ENCODE results near the gene SPEF2. TPM values are rescaled to one million over a fixed set of nuclear protein-coding genes. Genes with fewer than 3 reads are reported as not detected.
A peak's percentile ranks its signal among the peaks of the same experiment; 100 is the strongest.

SPEF2 gene
- total RNA-seq, 1 donor from 2014 or later = 3.4 TPM

GRCh38 chr5:35862126-35862525 is 244.5 kb downstream of the SPEF2 start:
- TF ChIP-seq CTCF (IDR thresholded peaks at IDR 0.05; ENCODE audit: insufficient read depth, low read depth, low read length) = no peak
- TF ChIP-seq EZH2 (IDR thresholded peaks at IDR 0.05; ENCODE audit: insufficient read depth, low read length) = no peak
- Histone ChIP-seq H3K4me1 (ENCODE audit: insufficient read depth, low read length) (peaks cover 32% of the 10 kb centered on the region), H3K27me3 (ENCODE audit: insufficient read depth, low read length) (no peaks in the 10 kb centered on the region), H3K79me2 (ENCODE audit: insufficient read depth, low read length) (no peaks in the 10 kb centered on the region), H3K36me3 (ENCODE audit: insufficient read depth, low read length) (no peaks in the 10 kb centered on the region), H3K27ac (ENCODE audit: low read depth, low read length) (no peak overlapping the region), H4K20me1 (ENCODE audit: insufficient read depth, low read length) (no peaks in the 10 kb centered on the region), H3K4me3 (ENCODE audit: insufficient read depth, low read depth, low read length) (no peak overlapping the region), H3K9ac (ENCODE audit: low read length) (no peak overlapping the region), H3K9me3 (ENCODE audit: insufficient read depth, low read depth, low read length) (no peaks in the 10 kb centered on the region), H3K4me2 (ENCODE audit: low read length) (peak overlapping the region; percentile 8), H2AFZ (ENCODE audit: low read depth, low read length) (no peak overlapping the region)
- Mint-ChIP-seq H3K4me1 (ENCODE audit: low read depth, unreplicated experiment) (peaks cover 33% of the 10 kb centered on the region), H3K36me3 (ENCODE audit: low read depth, unreplicated experiment) (peaks cover 6% of the 10 kb centered on the region), H3K4me3 (ENCODE audit: unreplicated experiment) (no peak overlapping the region), H3K27ac (ENCODE audit: unreplicated experiment) (no peak overlapping the region), H3K9me3 (ENCODE audit: unreplicated experiment) (no peaks in the 10 kb centered on the region), H3K27me3 (ENCODE audit: low read depth, unreplicated experiment) (no peaks in the 10 kb centered on the region)
- FAIRE-seq = no peak
- no peak for DNase-seq (ENCODE audit: low read depth)

GRCh38 chr5:35863159-35863558 is 245.5 kb downstream of the SPEF2 start:
- TF ChIP-seq EZH2 (IDR thresholded peaks at IDR 0.05; ENCODE audit: insufficient read depth, low read length) (no peak), CTCF (IDR thresholded peaks at IDR 0.05; ENCODE audit: insufficient read depth, low read depth, low read length) (no peak)
- no peaks in the 10 kb centered on the region for H3K27me3 ChIP-seq (ENCODE audit: insufficient read depth, low read length)
- Mint-ChIP-seq H3K27ac (ENCODE audit: unreplicated experiment) (no peak overlapping the region), H3K27me3 (ENCODE audit: low read depth, unreplicated experiment) (no peaks in the 10 kb centered on the region), H3K4me3 (ENCODE audit: unreplicated experiment) (no peak overlapping the region), H3K9me3 (ENCODE audit: unreplicated experiment) (no peaks in the 10 kb centered on the region), H3K4me1 (ENCODE audit: low read depth, unreplicated experiment) (peaks cover 25% of the 10 kb centered on the region), H3K36me3 (ENCODE audit: low read depth, unreplicated experiment) (peaks cover 6% of the 10 kb centered on the region)
- H3K4me3 ChIP-seq (ENCODE audit: insufficient read depth, low read depth, low read length) = no peak overlapping the region
- peaks cover 25% of the 10 kb centered on the region for H3K4me1 ChIP-seq (ENCODE audit: insufficient read depth, low read length)
- no peak overlapping the region for H3K9ac ChIP-seq (ENCODE audit: low read length)
- no peaks in the 10 kb centered on the region for H3K9me3 ChIP-seq (ENCODE audit: insufficient read depth, low read depth, low read length)
- H3K27ac ChIP-seq (ENCODE audit: low read depth, low read length) = no peak overlapping the region
- no peaks in the 10 kb centered on the region for H3K36me3 ChIP-seq (ENCODE audit: insufficient read depth, low read length)
- no peaks in the 10 kb centered on the region for H3K79me2 ChIP-seq (ENCODE audit: insufficient read depth, low read length)
- H4K20me1 ChIP-seq (ENCODE audit: insufficient read depth, low read length) = no peaks in the 10 kb centered on the region
- FAIRE-seq (no peak), DNase-seq (ENCODE audit: low read depth) (no peak)
- no peak overlapping the region for H3K4me2 ChIP-seq (ENCODE audit: low read length)
- no peak overlapping the region for H2AFZ ChIP-seq (ENCODE audit: low read depth, low read length)

Other genes with a start within 250 kb of the SPEF2 start
- gene IL7R, start 239.0 kb downstream of the SPEF2 start, total RNA-seq = 5.6 and 10.8 TPM in 2 replicates

All from astrocyte (in vitro differentiated cells and primary cell).